GM12873 (cell line): ENCODE data around the gene DBF4.
A peak's percentile ranks its signal among the peaks of the same experiment; 100 is the strongest.

Experiments used
- CTCF ChIP-seq: IDR thresholded peaks from 2 replicates; pipeline ENCODE4 v1.5.1; 2012; ENCODE audit warnings: low read depth, mild to moderate bottlenecking, moderate library complexity, low read length, control low read depth; ENCODE audit not compliant: insufficient read depth; ENCODE audit errors: missing control alignments

Gene DBF4

GRCh38 chr7:87934699-87935383 lies 58.5 kb downstream of the DBF4 start:
- peak; percentile 4 for TF ChIP-seq CTCF

GRCh38 chr7:87935384-87935706 lies 59.1 kb downstream of the DBF4 start:
- TF ChIP-seq CTCF: no peak

- no peak for TF ChIP-seq CTCF
Measured at GRCh38 chr7:87941138-87941537, 64.8 kb downstream of the DBF4 start.

GRCh38 chr7:87944547-87944946 lies 68.3 kb downstream of the DBF4 start:
- no peak for TF ChIP-seq CTCF

- TF ChIP-seq CTCF: no peak
Measured at GRCh38 chr7:87948371-87948770, 72.1 kb downstream of the DBF4 start.
